ENCODE data around the gene MYCBPAP. TPM values are rescaled to one million over a fixed set of nuclear protein-coding genes. Genes with fewer than 3 reads are reported as not detected.
A peak's percentile ranks its signal among the peaks of the same experiment; 100 is the strongest.

The MYCBPAP gene
- total and polyA plus RNA-seq, 7 experiments from 2014 or later: 0.59 to 9.0 (median 5.1) TPM; not detected in 1

- H3K27me3 Mint-ChIP-seq: peaks cover 20 to 46% (median 28%) of the 10 kb centered on the region in 5 donors
- no peak for DNase-seq
- POLR2A ChIA-PET: interaction anchor here (0.6 kb wide), 1 partner anchor 1492 kb away, joined by 3 read pairs; no protein-coding TSS in a partner anchor
- Histone ChIP-seq H3K4me3 (ENCODE audit: low read length) (no peak overlapping the region), H3K9me3 (ENCODE audit: control insufficient read depth in 2 of 3, low read length in 3 of 3) (no peaks in the 10 kb centered on the region), H3K36me3 (ENCODE audit: control insufficient read depth in 2 of 3, insufficient read depth in 3 of 3, low read length in 3 of 3) (no peaks in the 10 kb centered on the region), H3K27me3 (ENCODE audit: control insufficient read depth in 2 of 2, insufficient read depth in 2 of 2, low read length in 2 of 2) (peaks cover 13 to 17% of the 10 kb centered on the region in 2 donors), H3K27ac (ENCODE audit: low read depth, low read length) (no peak overlapping the region), H3K4me1 (ENCODE audit: control insufficient read depth in 2 of 2, insufficient read depth in 2 of 2, low read length in 2 of 2) (peaks cover 20 to 21% of the 10 kb centered on the region in 2 donors)
- intact Hi-C loops (cut with micrococcal nuclease): no loop called here
- no peaks in the 10 kb centered on the region for H3K9me3 Mint-ChIP-seq
- no peak for ATAC-seq
- peaks cover 11 to 28% (median 17%) of the 10 kb centered on the region in 7 donors for H3K4me1 Mint-ChIP-seq
- peak overlapping the region in 2 of 10 donors; percentile 13 to 62 for H3K4me3 Mint-ChIP-seq
- CTCF ChIA-PET: no interaction called here
- no peak overlapping the region for H3K27ac Mint-ChIP-seq
- no peaks in the 10 kb centered on the region for H3K36me3 Mint-ChIP-seq
Measured at GRCh38 chr17:50557630-50558029, 49.4 kb downstream of the MYCBPAP start.

DNA sequence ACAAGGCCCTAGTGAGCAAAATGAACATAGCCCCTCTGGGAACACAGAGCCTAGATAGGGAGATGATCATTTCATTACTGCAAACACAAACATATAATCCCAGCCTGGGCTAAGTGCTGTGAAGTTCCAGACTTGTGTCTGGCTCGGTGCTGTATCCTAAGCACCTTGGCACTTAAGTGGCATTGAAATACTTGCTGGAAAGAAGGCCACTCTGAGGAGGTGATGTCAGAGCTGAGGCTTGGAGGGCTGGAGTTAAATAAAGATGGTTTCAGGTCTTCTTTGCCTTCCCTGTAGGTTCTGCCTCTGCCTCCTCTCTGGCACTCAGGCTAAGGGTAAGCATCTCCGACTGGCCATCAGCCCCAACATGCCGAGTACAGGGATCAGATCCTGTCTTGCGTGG is 49.9 kb downstream of the MYCBPAP start:
- no peak for ATAC-seq
- H3K27me3 Mint-ChIP-seq: peaks cover 21 to 51% (median 29%) of the 10 kb centered on the region in 5 donors
- CTCF ChIA-PET: no interaction called here
- intact Hi-C loops (cut with micrococcal nuclease): no loop called here
- Histone ChIP-seq H3K27me3 (ENCODE audit: control insufficient read depth in 2 of 2, insufficient read depth in 2 of 2, low read length in 2 of 2) (peaks cover 16 to 22% of the 10 kb centered on the region in 2 donors), H3K36me3 (ENCODE audit: control insufficient read depth in 2 of 3, insufficient read depth in 3 of 3, low read length in 3 of 3) (no peaks in the 10 kb centered on the region), H3K4me3 (ENCODE audit: low read length) (no peak overlapping the region), H3K27ac (ENCODE audit: low read depth, low read length) (no peak overlapping the region), H3K9me3 (ENCODE audit: control insufficient read depth in 2 of 3, low read length in 3 of 3) (no peaks in the 10 kb centered on the region), H3K4me1 (ENCODE audit: control insufficient read depth in 2 of 2, insufficient read depth in 2 of 2, low read length in 2 of 2) (peaks cover 20 to 23% of the 10 kb centered on the region in 2 donors)
- peaks cover 12 to 28% (median 17%) of the 10 kb centered on the region in 7 donors for H3K4me1 Mint-ChIP-seq
- no peak for DNase-seq
- no peaks in the 10 kb centered on the region for H3K36me3 Mint-ChIP-seq
- H3K4me3 Mint-ChIP-seq: peak overlapping the region in 8 of 10 donors; percentile 19 to 87 (median 79)
- H3K27ac Mint-ChIP-seq: peak overlapping the region in 1 of 9 donors; percentile 25
- H3K9me3 Mint-ChIP-seq: no peaks in the 10 kb centered on the region
- POLR2A ChIA-PET: interaction anchor here (0.6 kb wide), 1 partner anchor 1493 kb away, joined by 3 read pairs; no protein-coding TSS in a partner anchor

DNA sequence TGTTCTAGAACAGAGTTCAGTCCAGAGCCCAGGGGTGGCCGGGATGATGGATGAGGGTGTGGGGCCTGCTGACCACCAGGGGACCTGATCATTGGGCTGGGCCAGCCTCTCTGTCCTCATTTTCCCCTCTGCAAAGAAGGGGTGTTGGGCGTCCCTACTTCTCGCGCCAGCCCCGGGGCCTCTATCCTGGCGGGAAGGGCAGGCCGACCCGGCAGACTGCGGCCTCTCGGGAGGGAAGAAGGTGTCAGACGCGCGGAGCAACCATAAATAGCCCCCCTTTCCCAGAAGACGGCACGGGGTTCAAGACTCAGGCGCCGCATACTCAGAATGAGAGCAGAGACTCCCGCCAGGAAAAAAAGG is 50.3 kb downstream of the MYCBPAP start:
- Mint-ChIP-seq H3K36me3 (no peaks in the 10 kb centered on the region), H3K4me3 (peak overlapping the region; percentile 39 to 87 (median 79)), H3K9me3 (no peaks in the 10 kb centered on the region), H3K27me3 (peaks cover 25 to 56% (median 30%) of the 10 kb centered on the region in 5 donors), H3K27ac (peak overlapping the region in 1 of 9 donors; percentile 25), H3K4me1 (peaks cover 12 to 30% (median 17%) of the 10 kb centered on the region in 7 donors)
- ChIA-PET CTCF (no interaction called here), POLR2A (no interaction called here)
- Histone ChIP-seq H3K36me3 (ENCODE audit: control insufficient read depth in 2 of 3, insufficient read depth in 3 of 3, low read length in 3 of 3) (no peaks in the 10 kb centered on the region), H3K27ac (ENCODE audit: low read depth, low read length) (no peak overlapping the region), H3K27me3 (ENCODE audit: control insufficient read depth in 2 of 2, insufficient read depth in 2 of 2, low read length in 2 of 2) (peaks cover 16 to 27% of the 10 kb centered on the region in 2 donors), H3K9me3 (ENCODE audit: control insufficient read depth in 2 of 3, low read length in 3 of 3) (no peaks in the 10 kb centered on the region), H3K4me3 (ENCODE audit: low read length) (no peak overlapping the region), H3K4me1 (ENCODE audit: control insufficient read depth in 2 of 2, insufficient read depth in 2 of 2, low read length in 2 of 2) (peaks cover 20 to 23% of the 10 kb centered on the region in 2 donors)
- intact Hi-C loops (cut with micrococcal nuclease): no loop called here
- DNase-seq (no peak), ATAC-seq (no peak)

GRCh38 chr17:50558941-50559614 is 50.8 kb downstream of the MYCBPAP start:
- Mint-ChIP-seq H3K9me3 (no peaks in the 10 kb centered on the region), H3K4me1 (peaks cover 12 to 36% (median 17%) of the 10 kb centered on the region in 7 donors), H3K27me3 (peaks cover 29 to 60% (median 35%) of the 10 kb centered on the region in 5 donors), H3K27ac (no peak overlapping the region), H3K36me3 (no peaks in the 10 kb centered on the region), H3K4me3 (peak overlapping the region; percentile 50 to 87 (median 79))
- Histone ChIP-seq H3K4me3 (ENCODE audit: low read length) (peak overlapping the region; percentile 73), H3K27me3 (ENCODE audit: control insufficient read depth in 2 of 2, insufficient read depth in 2 of 2, low read length in 2 of 2) (peaks cover 16 to 27% of the 10 kb centered on the region in 2 donors), H3K27ac (ENCODE audit: low read depth, low read length) (no peak overlapping the region), H3K4me1 (ENCODE audit: control insufficient read depth in 2 of 2, insufficient read depth in 2 of 2, low read length in 2 of 2) (peaks cover 20 to 23% of the 10 kb centered on the region in 2 donors), H3K36me3 (ENCODE audit: control insufficient read depth in 2 of 3, insufficient read depth in 3 of 3, low read length in 3 of 3) (no peaks in the 10 kb centered on the region), H3K9me3 (ENCODE audit: control insufficient read depth in 2 of 3, low read length in 3 of 3) (no peaks in the 10 kb centered on the region)
- intact Hi-C loops (cut with micrococcal nuclease): no loop called here
- DNase-seq: peak in 3 of 9 donors; percentile 17 to 22 (median 20)
- CTCF ChIA-PET: no interaction called here
- POLR2A ChIA-PET: interaction anchor here (1.0 to 2.0 kb wide), 3 partner anchors 9 to 18 kb away, joined by 3 to 9 read pairs (median 3); no protein-coding TSS in a partner anchor
- no peak for ATAC-seq

DNA sequence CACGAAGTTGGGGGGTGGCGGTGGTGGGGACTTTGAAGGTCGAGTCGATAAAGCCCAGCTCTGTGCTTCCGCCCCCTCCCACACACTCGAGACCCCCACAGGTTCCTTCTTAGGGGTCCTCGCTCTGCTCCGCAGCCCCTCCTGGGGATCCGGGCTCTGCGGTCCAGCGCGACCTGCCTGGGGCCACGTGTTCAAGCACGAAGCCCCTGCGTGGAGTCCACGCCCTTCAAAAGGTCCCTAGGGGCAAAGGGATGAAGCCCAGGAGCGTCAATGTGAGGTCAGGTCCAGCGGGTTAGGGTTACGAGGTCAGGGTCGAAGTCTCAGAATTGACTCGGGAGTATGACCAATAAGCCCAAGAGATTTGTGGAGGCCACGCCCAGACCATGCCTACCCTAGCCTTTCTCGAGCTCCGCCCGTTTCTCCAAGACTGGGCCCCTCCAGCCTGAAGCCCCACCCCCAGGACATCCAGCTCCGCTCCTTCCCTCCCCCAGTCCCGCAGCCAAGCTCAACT is 51.5 kb downstream of the MYCBPAP start:
- Mint-ChIP-seq H3K4me1 (peaks cover 12 to 37% (median 17%) of the 10 kb centered on the region in 7 donors), H3K4me3 (peak overlapping the region; percentile 68 to 87 (median 80)), H3K36me3 (no peaks in the 10 kb centered on the region), H3K27me3 (peaks cover 33 to 66% (median 40%) of the 10 kb centered on the region in 5 donors), H3K9me3 (no peaks in the 10 kb centered on the region), H3K27ac (no peak overlapping the region)
- DNase-seq: peak in 3 of 9 donors; percentile 23 to 44 (median 27)
- Histone ChIP-seq H3K27ac (ENCODE audit: low read depth, low read length) (no peak overlapping the region), H3K27me3 (ENCODE audit: control insufficient read depth in 2 of 2, insufficient read depth in 2 of 2, low read length in 2 of 2) (peaks cover 19 to 27% of the 10 kb centered on the region in 2 donors), H3K4me1 (ENCODE audit: control insufficient read depth in 2 of 2, insufficient read depth in 2 of 2, low read length in 2 of 2) (peaks cover 20 to 23% of the 10 kb centered on the region in 2 donors), H3K9me3 (ENCODE audit: control insufficient read depth in 2 of 3, low read length in 3 of 3) (no peaks in the 10 kb centered on the region), H3K36me3 (ENCODE audit: control insufficient read depth in 2 of 3, insufficient read depth in 3 of 3, low read length in 3 of 3) (no peaks in the 10 kb centered on the region), H3K4me3 (ENCODE audit: low read length) (peak overlapping the region; percentile 73)
- intact Hi-C loops (cut with micrococcal nuclease): loop anchor here (1.0 to 5.0 kb wide), 4 partner anchors 12 to 148 kb away; partner anchors contain the start of genes ANKRD40 (in 2 of the 2), RSAD1 (in 2 of the 2) and SPATA20 (in 2 of the 2)
- peak; percentile 32 for ATAC-seq
- POLR2A ChIA-PET: interaction anchor here (1.0 to 2.0 kb wide), 3 partner anchors 10 to 18 kb away, joined by 3 to 9 read pairs (median 3); no protein-coding TSS in a partner anchor
- CTCF ChIA-PET: interaction anchor here (0.6 to 0.7 kb wide), 2 partner anchors 114 to 356 kb away, joined by 3 read pairs; no protein-coding TSS in a partner anchor

DNA sequence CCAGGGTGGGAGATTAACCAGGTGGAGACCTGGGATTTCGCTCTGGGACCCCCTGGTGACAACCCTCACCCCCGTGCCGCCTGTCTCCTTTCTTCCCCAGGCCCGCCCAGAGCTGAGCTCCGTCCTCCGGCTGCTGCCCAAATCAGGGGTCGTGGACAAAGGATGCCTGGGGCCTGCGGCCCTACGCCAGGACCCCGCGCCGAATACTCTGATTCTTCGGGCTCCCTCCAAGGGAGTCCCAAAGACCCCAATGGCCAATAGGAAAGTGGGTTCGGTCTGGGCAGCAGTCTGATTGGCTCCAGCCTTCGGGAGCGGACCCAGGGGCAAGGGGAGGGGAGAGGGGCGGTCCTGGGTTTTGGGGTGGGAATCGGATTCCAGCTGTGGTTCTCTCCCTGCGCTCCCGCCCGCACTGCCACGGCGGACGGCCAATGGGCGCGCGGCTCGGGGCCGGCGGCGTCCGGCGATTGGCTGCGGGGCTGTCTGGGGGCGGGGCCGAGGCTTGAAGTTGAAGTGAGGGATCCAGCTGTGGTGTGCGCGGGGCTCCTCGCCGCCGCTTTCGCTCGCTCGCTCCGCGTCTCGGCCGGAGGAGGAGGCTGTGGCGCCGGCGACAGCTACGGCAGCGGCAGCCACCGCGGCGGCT is 52.1 kb downstream of the MYCBPAP start, which contains the start of gene CACNA1G:
Gene CACNA1G, plus strand, starts transcription at position 531 of the 640 bp plus-strand sequence. CDS start 745 bp downstream, outside the sequence.
- Mint-ChIP-seq H3K4me3 (peak within 1 kb of the TSS; percentile 68 to 87 (median 80)), H3K9me3 (no peaks in the 10 kb centered on the region), H3K27ac (peak within 1 kb of the TSS in 3 of 9 donors; percentile 13 to 28 (median 25)), H3K4me1 (peaks cover 12 to 37% (median 21%) of the 10 kb centered on the region in 7 donors), H3K36me3 (no peaks in the 10 kb centered on the region), H3K27me3 (peaks cover 38 to 71% (median 46%) of the 10 kb centered on the region in 5 donors)
- Histone ChIP-seq H3K9me3 (ENCODE audit: control insufficient read depth in 2 of 3, low read length in 3 of 3) (no peaks in the 10 kb centered on the region), H3K27ac (ENCODE audit: low read depth, low read length) (no peak within 1 kb of the TSS), H3K4me1 (ENCODE audit: control insufficient read depth in 2 of 2, insufficient read depth in 2 of 2, low read length in 2 of 2) (peaks cover 20 to 23% of the 10 kb centered on the region in 2 donors), H3K4me3 (ENCODE audit: low read length) (peak within 1 kb of the TSS; percentile 73), H3K27me3 (ENCODE audit: control insufficient read depth in 2 of 2, insufficient read depth in 2 of 2, low read length in 2 of 2) (peaks cover 19 to 27% of the 10 kb centered on the region in 2 donors), H3K36me3 (ENCODE audit: control insufficient read depth in 2 of 3, insufficient read depth in 3 of 3, low read length in 3 of 3) (no peaks in the 10 kb centered on the region)
- intact Hi-C loops (cut with micrococcal nuclease): loop anchor here (1.0 to 5.0 kb wide), 4 partner anchors 13 to 147 kb away; partner anchors contain the start of genes ANKRD40 (in 2 of the 2), RSAD1 (in 2 of the 2) and SPATA20 (in 2 of the 2)
- ChIA-PET CTCF (interaction anchor here (0.6 to 0.7 kb wide), 2 partner anchors 115 to 356 kb away, joined by 3 read pairs; no protein-coding TSS in a partner anchor), POLR2A (interaction anchor here (0.7 to 2.0 kb wide), 4 partner anchors 10 to 19 kb away, joined by 3 to 9 read pairs (median 3); no protein-coding TSS in a partner anchor)
- peak; percentile 72 to 93 (median 81) for DNase-seq
- peak; percentile 94 for ATAC-seq
